Kidney capillary endothelial cell (primary cell): ENCODE measurements around the gene SMIM43.
"Not testable (repeated sequence)": the region's sequence is repeated elsewhere in the genome, so short reads cannot be mapped to it uniquely, and the experiment has no call there.

Experiments
- DNase-seq: peaks from one replicate; pipeline ENCODE4 v3.0.0-alpha.2; 2018; ENCODE audit warnings: low spot score

The SMIM43 gene

GRCh38 chr4:121783210-121783609, 18.2 kb upstream of the SMIM43 start:
- no peak for DNase-seq

DNA sequence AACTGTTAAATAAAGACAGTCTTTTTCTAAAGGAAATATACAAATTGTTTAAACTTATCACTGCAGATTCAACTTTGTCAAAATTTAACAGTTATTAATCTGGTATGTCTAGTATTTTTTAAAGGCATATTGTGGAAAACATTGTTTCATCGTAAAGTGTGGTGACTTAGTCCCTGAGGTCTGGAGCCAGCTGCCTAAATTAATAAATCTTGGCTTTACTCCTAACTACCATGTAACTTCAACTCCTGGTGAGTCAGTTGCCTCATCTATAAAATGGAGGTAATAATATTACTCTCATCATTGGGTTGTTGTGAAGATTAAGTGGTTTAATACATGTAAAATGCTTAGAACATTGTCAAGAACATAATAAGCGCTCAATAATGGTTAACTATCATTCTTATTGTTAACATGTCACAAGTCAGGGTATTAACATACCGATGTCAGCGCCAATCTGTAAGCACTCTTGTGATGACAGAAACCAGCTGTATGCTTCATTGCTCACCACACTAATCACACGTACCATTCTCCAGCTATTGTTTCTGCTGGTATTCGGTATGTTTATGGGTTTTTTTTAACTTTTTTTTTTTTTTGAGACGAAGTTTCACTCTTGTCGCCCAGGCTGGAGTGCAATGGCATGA, 14.1 kb upstream of the SMIM43 start:
- DNase-seq = no peak

DNA sequence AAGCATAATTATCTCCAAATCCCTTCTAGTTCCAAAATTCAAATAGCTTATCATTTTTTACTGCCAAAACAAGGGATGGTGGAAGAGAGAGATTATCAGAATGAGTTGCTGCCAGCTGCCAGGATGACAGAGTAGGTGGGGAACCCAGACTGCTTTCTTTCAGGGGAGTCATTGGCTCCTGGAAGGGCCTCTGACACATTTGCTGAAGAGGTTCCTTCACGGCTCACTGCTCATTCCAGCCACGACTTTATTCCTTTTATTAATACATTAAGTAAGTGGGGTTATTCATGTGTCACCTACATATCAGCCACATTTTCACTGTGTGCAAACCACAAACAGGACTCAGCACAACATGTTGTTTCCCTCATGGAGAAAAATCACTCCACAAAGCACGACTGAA, 12.7 kb upstream of the SMIM43 start:
- no peak for DNase-seq

- DNase-seq = no peak
Observed at GRCh38 chr4:121776610-121777401, 11.8 kb upstream of the SMIM43 start.

GRCh38 chr4:121773883-121774282, 8.9 kb upstream of the SMIM43 start:
- no peak for DNase-seq

DNA sequence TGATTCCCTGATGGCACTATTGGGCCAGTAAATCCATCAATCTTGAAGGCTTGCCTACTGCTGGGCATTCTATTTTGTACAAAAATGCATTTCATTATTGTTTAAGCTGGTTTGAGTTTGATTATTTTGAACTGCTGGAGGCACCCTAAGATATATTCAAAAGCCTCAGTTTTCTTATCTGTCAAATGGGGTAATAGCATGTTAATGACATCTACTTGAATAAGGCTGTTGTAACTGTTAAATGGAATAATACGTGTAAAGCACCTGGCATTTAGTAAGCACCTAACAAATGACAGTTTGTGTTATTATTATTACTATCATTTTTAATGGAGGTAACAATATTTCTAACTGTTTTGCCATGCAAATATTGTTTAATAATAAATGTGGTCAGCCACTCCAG, 6.9 kb upstream of the SMIM43 start:
- no peak for DNase-seq

GRCh38 chr4:121769341-121769740, 4.4 kb upstream of the SMIM43 start:
- DNase-seq = no peak

DNA sequence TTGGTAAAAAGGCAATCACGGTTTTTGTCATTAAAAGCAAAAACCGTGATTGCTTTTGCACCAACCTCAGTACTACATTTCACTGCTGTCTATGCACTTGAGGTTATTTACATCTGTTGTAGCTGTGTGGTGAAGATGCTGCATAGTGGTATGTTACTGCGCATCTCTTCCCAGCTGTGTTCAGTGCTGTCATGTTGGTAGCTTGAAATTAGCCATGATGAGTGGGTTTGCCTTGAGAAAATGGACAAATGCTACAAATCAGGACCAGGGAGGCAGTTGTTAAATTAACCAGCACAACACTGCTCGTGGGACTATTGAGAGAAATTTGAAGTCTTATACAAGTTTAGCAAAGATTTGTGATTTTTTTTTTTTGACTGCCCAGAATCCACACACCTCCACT, 2.2 kb upstream of the SMIM43 start:
- no peak for DNase-seq

DNA sequence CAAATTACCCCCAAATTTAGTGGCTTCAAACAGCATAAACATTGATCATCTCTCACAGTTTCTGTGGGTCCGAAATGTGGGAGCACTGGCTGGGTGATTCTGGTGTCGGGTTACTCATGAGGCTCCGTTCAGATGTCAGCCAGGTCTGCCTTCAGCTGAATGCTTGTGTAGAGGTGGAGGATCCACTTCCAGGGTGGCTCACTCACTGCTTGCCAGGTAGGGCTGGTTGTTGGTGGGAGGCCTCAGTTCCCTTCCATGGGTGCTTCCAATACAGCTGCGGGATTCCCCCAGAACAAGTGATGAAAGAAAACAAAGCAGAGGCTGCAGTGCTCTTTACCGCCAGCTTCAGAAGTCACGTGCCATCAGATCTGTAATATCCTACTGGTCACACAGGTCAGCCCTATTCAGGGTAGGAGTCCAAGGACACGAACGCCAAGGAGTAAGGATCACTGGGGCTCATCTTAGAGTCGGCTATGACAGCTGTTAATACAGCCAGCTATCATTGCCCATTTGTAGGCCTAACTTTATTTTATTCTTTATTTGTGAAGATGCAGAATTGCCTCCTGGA, 1.1 kb upstream of the SMIM43 start:
- no peak for DNase-seq

GRCh38 chr4:121765368-121765705, 373 bp upstream of the SMIM43 start:
- DNase-seq = no peak

DNA sequence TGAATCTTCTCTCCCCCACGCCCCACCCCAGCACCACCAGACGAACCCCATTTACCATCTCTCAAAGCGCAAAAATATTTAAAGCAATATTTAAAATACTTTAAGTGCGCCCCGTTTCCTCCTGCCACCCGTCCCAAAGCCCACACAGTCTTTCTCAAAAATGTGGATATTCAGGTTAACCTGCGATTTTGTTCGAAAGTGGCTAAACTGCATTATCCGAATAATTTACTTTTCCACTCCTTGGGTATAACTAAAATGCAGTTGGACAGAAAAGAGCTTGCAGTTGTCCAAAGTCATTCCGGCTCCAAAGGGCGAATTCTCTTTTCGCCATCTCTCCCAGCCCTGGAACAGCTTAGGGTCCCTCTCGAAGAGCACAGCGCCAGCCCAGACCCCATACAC, 662 bp downstream of the SMIM43 start:
- no peak for DNase-seq

- no peak for DNase-seq
Observed at GRCh38 chr4:121760205-121760604, 4.8 kb downstream of the SMIM43 start.

DNA sequence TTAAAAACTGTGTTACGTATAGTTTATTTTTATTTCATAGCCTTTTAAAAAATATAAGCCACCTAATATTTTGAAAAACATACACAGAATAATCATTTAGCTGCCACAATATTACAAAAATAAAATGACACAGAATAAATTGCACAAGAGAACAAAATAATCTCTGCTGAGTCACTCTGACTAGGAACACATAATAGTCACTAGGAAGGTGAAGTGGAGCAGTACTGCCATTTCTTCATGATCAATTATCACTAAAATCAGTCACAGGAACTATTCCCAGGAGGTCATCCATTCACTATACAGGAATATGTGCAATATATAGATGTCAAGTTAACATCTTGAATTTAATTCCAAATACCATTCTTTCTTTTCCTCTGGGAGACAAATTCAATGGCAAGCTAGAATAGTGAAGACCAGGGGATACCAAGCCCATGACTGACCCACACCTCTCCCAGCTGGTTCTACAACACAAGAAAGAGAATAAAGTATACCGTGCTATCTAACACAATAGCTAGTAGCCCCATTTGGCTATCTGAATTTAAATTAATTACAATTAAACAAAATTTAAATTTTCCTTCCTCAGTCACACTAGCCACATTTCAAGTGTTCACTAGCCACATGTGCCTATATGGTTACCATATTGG, 5.9 kb downstream of the SMIM43 start:
- DNase-seq = no peak

GRCh38 chr4:121752142-121752541, 12.8 kb downstream of the SMIM43 start:
- not testable (repeated sequence) for DNase-seq

DNA sequence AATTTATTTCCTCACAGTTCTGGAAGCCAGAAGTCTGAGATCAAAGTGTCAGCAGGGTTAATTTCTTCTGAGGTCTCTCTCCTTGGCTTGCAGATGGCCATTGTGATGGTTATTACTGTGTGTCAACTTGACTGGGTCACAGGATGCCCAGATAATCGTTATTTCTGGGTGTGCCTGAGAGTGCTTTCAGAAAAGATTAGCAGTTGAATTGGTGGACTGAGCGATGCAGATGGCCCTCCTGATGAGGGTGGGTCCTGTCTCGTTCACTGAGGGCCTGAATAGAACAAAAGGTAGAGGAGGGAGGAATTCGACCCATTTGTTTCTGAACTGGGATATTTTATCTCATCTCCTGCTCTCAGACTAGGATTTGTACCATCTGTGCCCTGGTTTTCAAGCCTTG, 15.7 kb downstream of the SMIM43 start:
- no peak for DNase-seq

DNA sequence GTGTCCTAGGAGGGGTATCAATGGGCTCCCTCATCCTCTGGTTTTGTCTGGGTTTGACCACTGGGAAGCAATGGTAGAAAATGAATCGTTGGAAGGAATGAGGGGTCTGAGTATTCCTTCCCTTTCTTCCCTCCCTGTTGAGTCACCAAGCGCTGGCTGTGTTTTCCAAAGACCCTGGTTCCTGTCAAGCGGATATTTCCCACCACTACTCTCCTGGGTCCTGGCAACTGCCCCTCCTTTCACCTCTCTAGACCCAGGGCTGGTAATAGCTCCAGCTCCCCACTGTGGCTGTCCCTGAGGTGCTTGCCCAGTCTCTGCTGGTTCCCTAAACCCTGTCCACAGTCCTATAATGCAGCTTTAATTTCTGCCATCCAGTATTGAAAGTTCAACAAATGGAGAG, 22.2 kb downstream of the SMIM43 start:
- no peak for DNase-seq

GRCh38 chr4:121741751-121742150, 23.2 kb downstream of the SMIM43 start:
- DNase-seq = no peak

- DNase-seq = no peak
Observed at GRCh38 chr4:121740796-121741409, 24.1 kb downstream of the SMIM43 start.

DNA sequence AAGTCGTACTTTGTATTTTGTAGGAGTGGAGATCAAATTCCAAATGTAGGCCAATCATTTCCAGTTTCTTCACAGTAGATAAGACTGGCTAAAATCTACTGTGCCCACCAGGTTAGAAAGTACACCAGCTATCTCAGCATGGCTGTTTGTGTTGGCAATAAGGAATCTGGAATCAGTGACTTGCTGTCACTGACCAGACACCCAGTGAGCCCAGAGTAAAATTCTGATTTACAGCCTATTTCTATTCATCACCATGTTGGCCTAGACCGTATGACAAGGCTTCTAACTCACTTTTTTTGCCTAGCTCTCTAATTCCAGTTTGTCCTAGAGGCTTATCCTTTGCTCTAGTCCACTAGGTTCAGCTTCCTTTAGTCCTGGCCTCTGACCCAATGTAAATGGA, 25.4 kb downstream of the SMIM43 start:
- DNase-seq = no peak

DNA sequence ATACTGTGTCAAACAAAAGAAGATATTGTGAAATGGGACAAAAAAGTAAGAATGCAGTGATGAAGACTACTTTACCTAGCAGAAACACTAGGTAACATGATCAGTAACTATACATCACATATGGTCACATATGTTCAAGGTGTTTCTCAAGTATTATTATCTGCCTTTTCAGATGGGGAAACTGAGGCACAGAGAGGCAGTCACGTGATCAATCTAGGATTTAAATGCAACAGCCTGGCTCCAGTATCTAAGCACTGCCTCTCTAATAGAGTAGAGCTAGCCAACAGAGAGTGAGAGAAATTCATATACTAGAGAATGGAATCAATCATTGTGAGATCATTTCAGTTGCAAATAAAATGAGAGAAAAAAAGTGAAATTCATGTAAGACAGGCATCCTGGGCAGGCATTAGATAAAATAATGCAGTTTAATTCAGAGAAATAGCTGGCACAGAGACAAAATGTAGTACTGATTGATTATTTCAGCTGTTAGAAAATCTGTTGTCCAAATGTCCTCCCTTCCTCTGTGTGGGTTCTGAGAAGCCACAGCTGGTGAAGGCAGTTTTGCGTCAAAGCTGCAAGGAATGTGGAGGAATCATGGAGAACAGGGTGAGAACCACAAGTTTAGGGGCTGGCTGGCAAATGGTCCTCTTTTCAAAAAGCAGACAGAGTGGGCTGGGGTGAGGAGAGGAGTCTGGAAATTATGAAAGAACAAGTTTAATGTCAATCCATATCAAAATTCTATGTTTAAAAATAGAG, 26.0 kb downstream of the SMIM43 start:
- DNase-seq = no peak

GRCh38 chr4:121737846-121738554, 27.0 kb downstream of the SMIM43 start:
- DNase-seq = no peak
